BJ (cell line): ENCODE data around the gene PCDH9. TPM values are rescaled to one million over a fixed set of nuclear protein-coding genes. Genes with fewer than 3 reads are reported as not detected.

Source experiments
- CTCF ChIA-PET: fragments of 350-600 bp; formaldehyde crosslinking; extraction: SDS; loops from one replicate; lab custom pipeline; 2021; ENCODE audit warnings: antibody characterized with exemption, inconsistent platforms; lab: Yijun Ruan, JAX
- POLR2A ChIA-PET: fragments of 300-600 bp; sonication (Branson Sonifier 250); formaldehyde crosslinking; extraction: SDS; loops from one replicate; lab custom pipeline; 2021; ENCODE audit warnings: antibody characterized with exemption; lab: Charles Lee
- DNase-seq: peaks from one replicate; pipeline ENCODE4 v3.0.0-alpha.2; 2011; ENCODE audit warnings: low read depth
- H3K27me3 ChIP-seq: 2 replicates; pipeline ENCODE4 v1.6.0; 2011; ENCODE audit warnings: low read length; ENCODE audit not compliant: control insufficient read depth, insufficient read depth
- H3K36me3 ChIP-seq: 2 replicates; pipeline ENCODE4 v1.5.1; 2011; ENCODE audit warnings: low read length; ENCODE audit not compliant: control insufficient read depth, insufficient read depth
- H3K4me3 ChIP-seq: 2 replicates; pipeline ENCODE4 v1.5.1; 2011; ENCODE audit warnings: low read depth, mild to moderate bottlenecking, control low read depth, low read length
- polyA plus RNA-seq: library from polyadenylated mRNA; depleted of rRNA; stranded (reverse); fragments of >200 nt; gene quantifications from 2 replicates; pipeline ENCODE4 v1.2.3, GENCODE V29; 2011
- TF ChIP-seq, protein P1 (sequence below): IDR thresholded peaks from 2 replicates; pipeline ENCODE4 v1.5.1; 2011; ENCODE audit warnings: low read depth, mild to moderate bottlenecking, control low read depth, inconsistent platforms, low read length, moderate library complexity; ENCODE audit not compliant: insufficient read depth

The PCDH9 gene
- polyA plus RNA-seq, 1 experiment: 2.3 TPM

- POLR2A ChIA-PET: no interaction called here
- DNase-seq: no peak
- Histone ChIP-seq H3K36me3 (no peaks in the 10 kb centered on the region), H3K27me3 (no peaks in the 10 kb centered on the region), H3K4me3 (no peak overlapping the region)
- TF ChIP-seq, protein P1, sequence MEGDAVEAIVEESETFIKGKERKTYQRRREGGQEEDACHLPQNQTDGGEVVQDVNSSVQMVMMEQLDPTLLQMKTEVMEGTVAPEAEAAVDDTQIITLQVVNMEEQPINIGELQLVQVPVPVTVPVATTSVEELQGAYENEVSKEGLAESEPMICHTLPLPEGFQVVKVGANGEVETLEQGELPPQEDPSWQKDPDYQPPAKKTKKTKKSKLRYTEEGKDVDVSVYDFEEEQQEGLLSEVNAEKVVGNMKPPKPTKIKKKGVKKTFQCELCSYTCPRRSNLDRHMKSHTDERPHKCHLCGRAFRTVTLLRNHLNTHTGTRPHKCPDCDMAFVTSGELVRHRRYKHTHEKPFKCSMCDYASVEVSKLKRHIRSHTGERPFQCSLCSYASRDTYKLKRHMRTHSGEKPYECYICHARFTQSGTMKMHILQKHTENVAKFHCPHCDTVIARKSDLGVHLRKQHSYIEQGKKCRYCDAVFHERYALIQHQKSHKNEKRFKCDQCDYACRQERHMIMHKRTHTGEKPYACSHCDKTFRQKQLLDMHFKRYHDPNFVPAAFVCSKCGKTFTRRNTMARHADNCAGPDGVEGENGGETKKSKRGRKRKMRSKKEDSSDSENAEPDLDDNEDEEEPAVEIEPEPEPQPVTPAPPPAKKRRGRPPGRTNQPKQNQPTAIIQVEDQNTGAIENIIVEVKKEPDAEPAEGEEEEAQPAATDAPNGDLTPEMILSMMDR: no peak
- CTCF ChIA-PET: interaction anchor here (1.5 kb wide), 1 partner anchor 40 kb away, joined by 3 read pairs; no protein-coding TSS in a partner anchor
Observed at GRCh38 chr13:66915596-66916185, 314.4 kb downstream of the PCDH9 start.

DNA sequence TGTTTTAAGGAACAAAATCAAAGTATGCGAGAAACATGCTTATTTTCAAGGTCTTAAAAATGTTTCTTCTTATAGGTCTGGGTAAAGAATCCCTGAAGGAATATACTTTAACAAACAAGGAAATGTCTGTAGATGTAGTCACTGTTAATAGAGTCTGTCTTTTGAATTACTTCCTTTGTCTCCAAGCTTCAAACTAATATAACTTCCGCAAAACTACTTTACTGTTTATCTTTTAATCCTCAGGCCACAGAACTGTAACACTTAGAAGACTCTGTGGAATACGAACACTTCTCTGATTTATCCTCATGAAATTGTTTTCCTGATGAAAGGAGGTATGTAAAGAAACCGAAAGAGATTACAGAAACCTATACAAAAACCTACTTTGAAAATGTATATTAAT, 316.0 kb downstream of the PCDH9 start:
- no peak overlapping the region for H3K4me3 ChIP-seq
- no peak for DNase-seq
- no peaks in the 10 kb centered on the region for H3K27me3 ChIP-seq
- ChIA-PET POLR2A (no interaction called here), CTCF (no interaction called here)
- no peaks in the 10 kb centered on the region for H3K36me3 ChIP-seq
- TF ChIP-seq, protein P1: no peak

GRCh38 chr13:66911411-66911939, 318.7 kb downstream of the PCDH9 start:
- no peak overlapping the region for H3K4me3 ChIP-seq
- no peaks in the 10 kb centered on the region for H3K36me3 ChIP-seq
- ChIA-PET CTCF (interaction anchor here (1.0 kb wide), 1 partner anchor 90 kb away, joined by 3 read pairs; no protein-coding TSS in a partner anchor), POLR2A (no interaction called here)
- H3K27me3 ChIP-seq: no peaks in the 10 kb centered on the region
- no peak for DNase-seq
- TF ChIP-seq, protein P1: no peak

DNA sequence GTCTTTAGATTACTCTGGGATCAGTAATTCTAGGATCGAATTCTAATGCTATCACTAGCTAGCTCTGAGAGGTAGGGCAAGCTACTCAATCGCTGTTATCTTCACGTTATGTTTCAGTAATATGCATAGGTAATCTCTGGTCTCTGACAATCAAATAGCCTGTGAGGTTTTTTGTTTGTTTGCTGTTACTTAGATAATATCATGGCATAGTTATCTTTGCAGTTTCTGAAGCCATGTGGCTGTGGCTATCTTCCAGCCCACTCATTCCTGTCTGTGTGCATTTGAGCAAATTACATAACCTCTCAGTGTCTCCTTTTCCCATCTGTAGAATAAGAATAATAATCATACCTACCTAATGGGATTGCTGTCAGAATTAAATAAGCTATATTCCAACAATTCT, 330.2 kb downstream of the PCDH9 start:
- TF ChIP-seq, protein P1: no peak
- H3K27me3 ChIP-seq: no peaks in the 10 kb centered on the region
- CTCF ChIA-PET: no interaction called here
- POLR2A ChIA-PET: no interaction called here
- DNase-seq: no peak
- no peaks in the 10 kb centered on the region for H3K36me3 ChIP-seq
- H3K4me3 ChIP-seq: no peak overlapping the region

DNA sequence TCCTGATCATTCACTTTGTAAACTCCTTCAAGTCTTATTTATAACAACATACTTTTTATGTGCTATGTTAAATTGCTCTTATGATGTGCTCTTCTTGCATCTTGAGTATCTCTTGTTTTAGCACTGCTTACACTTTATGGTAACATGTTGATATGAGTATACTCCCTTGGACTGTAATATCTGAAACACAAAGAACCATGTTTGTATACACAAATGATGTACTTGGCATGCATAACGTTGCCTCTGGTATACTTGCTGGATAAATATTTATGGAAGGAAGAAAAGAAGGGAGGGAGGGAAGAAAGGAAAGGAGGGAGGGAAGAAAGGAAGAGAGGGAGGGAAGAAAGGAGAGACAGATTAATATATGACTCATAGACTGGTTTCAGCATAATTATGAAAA, 333.2 kb downstream of the PCDH9 start:
- DNase-seq: no peak
- Histone ChIP-seq H3K4me3 (no peak overlapping the region), H3K27me3 (no peaks in the 10 kb centered on the region), H3K36me3 (no peaks in the 10 kb centered on the region)
- TF ChIP-seq, protein P1: no peak
- ChIA-PET POLR2A (no interaction called here), CTCF (no interaction called here)
